Thyroid gland (tissue), 4 donors: ENCODE data around the gene TRIM29. TPM values are rescaled to one million over a fixed set of nuclear protein-coding genes. Genes with fewer than 3 reads are reported as not detected.

Experiments used
- DNase-seq, 2 donors: peaks; one replicate each; pipeline ENCODE4 v3.0.0-alpha.2; 2019
- H3K27ac ChIP-seq, 3 donors: fragments of 200-600 bp; sonication (generic); 1 replicate in 2 of 3; 2 replicates in 1 of 3; pipeline ENCODE4 v1.5.1; 2016 to 2019; ENCODE audit warnings: mild to moderate bottlenecking in 1 of 3, moderate library complexity in 1 of 3
- H3K27me3 ChIP-seq: fragments of 200-600 bp; sonication (generic); one replicate; pipeline ENCODE4 v1.5.1; 2019
- H3K36me3 ChIP-seq, 2 donors: fragments of 200-600 bp; sonication (generic); one replicate each; pipeline ENCODE4 v1.5.1; 2016 to 2019
- H3K4me1 ChIP-seq, 2 donors: fragments of 200-600 bp; sonication (generic); one replicate each; pipeline ENCODE4 v1.5.1; 2017 to 2019
- H3K4me3 ChIP-seq, 3 donors: fragments of 200-600 bp; sonication (generic); replicated peaks in 1 of 3; 1 replicate in 2 of 3; 2 replicates in 1 of 3; pipeline ENCODE4 v1.5.1; 2016; ENCODE audit warnings: mild to moderate bottlenecking in 1 of 3
- H3K9me3 ChIP-seq: fragments of 200-600 bp; sonication (generic); one replicate; pipeline ENCODE4 v1.5.1; 2017
- CTCF ChIP-seq, 6 experiments: fragments of 200-600 bp in 3 of 6; fragments of 450-650 bp in 3 of 6; sonication (generic) in 3 of 6; IDR thresholded peaks; one replicate each; pipeline ENCODE4 v1.5.1; 2016 to 2019; ENCODE audit warnings: antibody characterized with exemption in 6 of 6, mild to moderate bottlenecking in 2 of 6, inconsistent platforms in 1 of 6, moderate library complexity in 1 of 6
- POLR2A ChIP-seq, 2 donors: fragments of 450-650 bp; IDR thresholded peaks; one replicate each; pipeline ENCODE4 v1.6.1; 2017; ENCODE audit warnings: antibody characterized with exemption in 2 of 2, mild to moderate bottlenecking in 2 of 2, moderate library complexity in 1 of 2
- WGBS, 2 donors: methylation state at CpG; one replicate each; pipeline ENCODE4 v1.1.5; 2017; 5-methylcytosine and 5-hydroxymethylcytosine counted together
- intact Hi-C: fragments of 100-400 bp; cut with DNase I; formaldehyde crosslinking; loops from one replicate; pipeline ENCODE4 v1.15.1; 2023
- total RNA-seq, 4 donors: library from RNA; depleted of rRNA; stranded (reverse); fragments of >200 nt; gene quantifications; one replicate each; pipeline ENCODE4 v1.2.3, GENCODE V29; 2016

Gene TRIM29
- total RNA-seq, 4 donors from 2014 or later = 1.4 to 3.7 (median 1.6) TPM; not detected in 1

DNA sequence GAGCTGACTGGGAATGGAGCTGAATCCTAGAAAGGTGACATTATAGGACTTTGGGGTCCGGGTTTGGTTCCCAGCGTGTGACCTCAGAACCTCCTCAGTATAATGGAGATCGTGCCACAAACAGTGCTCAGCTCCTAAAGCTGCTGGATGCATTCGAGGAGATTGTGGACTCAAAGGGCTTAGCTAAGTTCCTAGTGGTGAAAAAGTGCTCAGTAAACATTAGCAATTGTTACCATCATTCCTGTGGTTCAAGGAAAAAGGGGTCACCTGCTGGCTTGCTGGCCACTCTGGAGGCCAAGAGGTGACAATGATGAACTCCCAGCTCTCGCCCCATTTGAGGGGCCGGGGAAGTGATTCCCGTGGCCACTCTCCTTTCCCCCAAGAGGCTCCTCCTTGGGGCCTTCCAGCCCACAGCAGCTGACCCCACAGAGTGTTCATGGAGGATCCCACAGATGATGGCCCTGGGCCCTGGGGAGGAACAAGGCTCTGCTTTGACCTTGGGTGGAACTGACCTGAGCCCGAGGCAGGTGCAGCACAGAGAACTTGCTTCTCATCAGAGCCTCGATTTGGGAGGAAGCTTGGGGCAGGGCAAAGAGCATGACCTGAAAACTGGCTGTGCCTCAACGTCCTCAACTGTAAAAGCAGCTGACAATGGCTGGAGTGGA lies 40.1 kb downstream of the TRIM29 start:
- WGBS, 2 donors = 77 to 79% methylated on average over 9 of the region's 10 CpGs
- Histone ChIP-seq H3K27ac (no peak overlapping the region), H3K4me1 (no peaks in the 10 kb centered on the region), H3K36me3 (no peaks in the 10 kb centered on the region), H3K4me3 (no peak overlapping the region), H3K9me3 (no peaks in the 10 kb centered on the region), H3K27me3 (no peaks in the 10 kb centered on the region)
- intact Hi-C loops = no loop called here
- DNase-seq = no peak
- TF ChIP-seq CTCF (IDR thresholded peaks at IDR 0.05) (no peak), POLR2A (IDR thresholded peaks at IDR 0.05) (no peak)

DNA sequence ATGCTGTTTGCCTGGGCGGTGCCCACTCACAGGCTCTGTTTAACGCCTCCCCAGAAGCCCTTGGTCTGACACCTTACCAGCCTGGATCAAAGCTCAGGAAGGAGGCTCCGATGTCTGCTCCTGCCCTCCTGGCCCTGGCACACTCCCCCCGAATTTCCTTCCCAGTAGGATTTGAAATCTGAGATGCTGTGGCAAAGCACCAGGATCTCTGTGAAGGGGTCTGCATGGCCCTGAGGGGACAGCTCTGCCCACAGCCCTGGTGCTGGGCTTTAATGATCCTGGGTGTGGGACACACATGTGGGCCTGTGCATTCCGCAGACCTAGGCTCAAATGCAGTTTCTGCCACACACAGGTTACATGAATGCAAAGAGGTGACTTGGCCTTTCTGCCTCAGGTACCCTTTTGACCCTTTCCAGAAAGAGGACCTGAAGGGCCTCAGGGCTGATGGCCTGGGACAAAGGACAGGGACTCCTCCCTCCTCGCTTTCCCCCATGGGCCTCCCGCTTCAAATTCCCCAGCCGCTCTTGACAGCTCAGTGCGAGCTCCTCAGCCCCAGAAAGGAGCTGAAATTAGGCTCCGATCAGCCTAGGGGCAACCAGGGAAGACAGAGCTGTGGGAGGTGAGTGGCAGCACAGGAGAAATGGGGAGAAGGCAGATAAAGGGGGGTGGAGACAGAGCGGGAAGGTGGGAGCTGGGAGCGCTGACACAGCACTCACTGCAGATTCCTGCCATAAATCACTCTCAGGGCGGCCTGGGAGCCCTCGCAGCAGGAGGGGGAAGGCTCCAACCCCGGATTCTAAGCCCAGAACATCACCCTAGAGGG lies 41.3 kb downstream of the TRIM29 start:
- Histone ChIP-seq H3K4me1 (no peaks in the 10 kb centered on the region), H3K4me3 (no peak overlapping the region), H3K36me3 (no peaks in the 10 kb centered on the region), H3K27me3 (no peaks in the 10 kb centered on the region), H3K27ac (no peak overlapping the region), H3K9me3 (no peaks in the 10 kb centered on the region)
- TF ChIP-seq CTCF (IDR thresholded peaks at IDR 0.05) = no peak
- DNase-seq = no peak
- intact Hi-C loops = no loop called here
- WGBS, 2 donors = 64% methylated on average over 14 to 15 of the region's 15 CpGs

GRCh38 chr11:120095516-120095915 lies 42.4 kb downstream of the TRIM29 start:
- no peak overlapping the region for H3K4me3 ChIP-seq
- H3K9me3 ChIP-seq = no peaks in the 10 kb centered on the region
- TF ChIP-seq CTCF (IDR thresholded peaks at IDR 0.05) (no peak), POLR2A (IDR thresholded peaks at IDR 0.05) (no peak)
- DNase-seq = no peak
- intact Hi-C loops = no loop called here
- H3K4me1 ChIP-seq = no peaks in the 10 kb centered on the region
- no peaks in the 10 kb centered on the region for H3K36me3 ChIP-seq
- WGBS, 2 donors = 75 to 83% methylated on average over 3 of the region's 3 CpGs
- no peak overlapping the region for H3K27ac ChIP-seq
- H3K27me3 ChIP-seq = no peaks in the 10 kb centered on the region

GRCh38 chr11:120091701-120092100 lies 46.2 kb downstream of the TRIM29 start:
- Histone ChIP-seq H3K4me3 (no peak overlapping the region), H3K36me3 (no peaks in the 10 kb centered on the region), H3K27me3 (no peaks in the 10 kb centered on the region), H3K9me3 (no peaks in the 10 kb centered on the region), H3K27ac (no peak overlapping the region), H3K4me1 (no peaks in the 10 kb centered on the region)
- no peak for DNase-seq
- WGBS, 2 donors = 73 to 76% methylated on average over 5 of the region's 5 CpGs
- no peak for TF ChIP-seq CTCF (IDR thresholded peaks at IDR 0.05)
- no peak for TF ChIP-seq POLR2A (IDR thresholded peaks at IDR 0.05)
- intact Hi-C loops = no loop called here

GRCh38 chr11:120091121-120091520 lies 46.8 kb downstream of the TRIM29 start:
- H3K27me3 ChIP-seq = no peaks in the 10 kb centered on the region
- H3K27ac ChIP-seq = no peak overlapping the region
- DNase-seq = no peak
- no peaks in the 10 kb centered on the region for H3K4me1 ChIP-seq
- TF ChIP-seq CTCF (IDR thresholded peaks at IDR 0.05) (no peak), POLR2A (IDR thresholded peaks at IDR 0.05) (no peak)
- 44 to 58% methylated on average over 1 of the region's 1 CpG for WGBS, 2 donors
- intact Hi-C loops = no loop called here
- no peak overlapping the region for H3K4me3 ChIP-seq
- no peaks in the 10 kb centered on the region for H3K9me3 ChIP-seq
- no peaks in the 10 kb centered on the region for H3K36me3 ChIP-seq
